ENCODE data around the gene PLA2G6. TPM values are rescaled to one million over a fixed set of nuclear protein-coding genes. Genes with fewer than 3 reads are reported as not detected.

The PLA2G6 gene
- total RNA-seq, 1 experiment from 2014 or later = 6.0 TPM

DNA sequence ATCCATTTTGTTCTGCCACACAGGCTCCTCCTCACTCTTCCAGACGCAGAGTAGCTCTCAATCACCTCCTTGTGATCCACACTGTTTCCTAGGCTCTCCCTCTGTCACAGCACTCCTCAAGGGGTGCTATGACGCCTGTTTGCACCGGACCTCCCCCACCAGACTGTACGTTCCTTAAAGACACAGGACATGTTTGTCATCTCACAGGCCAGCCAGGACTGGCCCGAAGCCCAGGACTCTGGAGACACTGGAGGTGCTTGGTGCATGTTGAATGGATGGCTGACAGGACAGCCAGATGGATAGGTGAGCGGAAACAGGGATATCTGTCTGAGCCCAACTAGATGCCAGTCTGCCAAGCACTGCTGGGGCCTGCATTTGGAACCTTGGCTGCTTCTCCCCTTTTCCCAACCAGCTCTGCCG lies 13.6 kb downstream of the PLA2G6 start:
- H3K4me2 ChIP-seq (ENCODE audit: low read length) = no peak overlapping the region
- H2AFZ ChIP-seq (ENCODE audit: low read length) = no peak overlapping the region
- H3K27me3 ChIP-seq (ENCODE audit: low read length) = no peaks in the 10 kb centered on the region
- no peak for TF ChIP-seq EZH2 (IDR thresholded peaks at IDR 0.05; ENCODE audit: low read length, unreplicated experiment)
- TF ChIP-seq EZH2phosphoT487 (IDR thresholded peaks at IDR 0.05; ENCODE audit: borderline replicate concordance, low read length) = no peak
- TF ChIP-seq, protein P1, sequence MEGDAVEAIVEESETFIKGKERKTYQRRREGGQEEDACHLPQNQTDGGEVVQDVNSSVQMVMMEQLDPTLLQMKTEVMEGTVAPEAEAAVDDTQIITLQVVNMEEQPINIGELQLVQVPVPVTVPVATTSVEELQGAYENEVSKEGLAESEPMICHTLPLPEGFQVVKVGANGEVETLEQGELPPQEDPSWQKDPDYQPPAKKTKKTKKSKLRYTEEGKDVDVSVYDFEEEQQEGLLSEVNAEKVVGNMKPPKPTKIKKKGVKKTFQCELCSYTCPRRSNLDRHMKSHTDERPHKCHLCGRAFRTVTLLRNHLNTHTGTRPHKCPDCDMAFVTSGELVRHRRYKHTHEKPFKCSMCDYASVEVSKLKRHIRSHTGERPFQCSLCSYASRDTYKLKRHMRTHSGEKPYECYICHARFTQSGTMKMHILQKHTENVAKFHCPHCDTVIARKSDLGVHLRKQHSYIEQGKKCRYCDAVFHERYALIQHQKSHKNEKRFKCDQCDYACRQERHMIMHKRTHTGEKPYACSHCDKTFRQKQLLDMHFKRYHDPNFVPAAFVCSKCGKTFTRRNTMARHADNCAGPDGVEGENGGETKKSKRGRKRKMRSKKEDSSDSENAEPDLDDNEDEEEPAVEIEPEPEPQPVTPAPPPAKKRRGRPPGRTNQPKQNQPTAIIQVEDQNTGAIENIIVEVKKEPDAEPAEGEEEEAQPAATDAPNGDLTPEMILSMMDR (conservative IDR thresholded peaks at IDR 0.05; ENCODE audit: low read depth, low read length) = no peak
- ATAC-seq (no peak), DNase-seq (no peak)
- H3K9me3 ChIP-seq (ENCODE audit: low read length) = no peaks in the 10 kb centered on the region
- no peak overlapping the region for H3K27ac ChIP-seq (ENCODE audit: low read length)
- ChIA-PET POLR2A (ENCODE audit: unreplicated experiment) (no interaction called here), CTCF (no interaction called here)
- no peaks in the 10 kb centered on the region for H4K20me1 ChIP-seq (ENCODE audit: low read length)
- H3K9ac ChIP-seq (ENCODE audit: low read length) = no peak overlapping the region
- no peaks in the 10 kb centered on the region for H3K36me3 ChIP-seq (ENCODE audit: low read depth, low read length)
- H3K4me3 ChIP-seq (ENCODE audit: low read length) = no peak overlapping the region
- H3F3A ChIP-seq (ENCODE audit: low read length, unreplicated experiment) = no peaks in the 10 kb centered on the region
- H3K9me2 ChIP-seq (replicated peaks; ENCODE audit: low read length) = no peaks in the 10 kb centered on the region
- intact Hi-C loops (cut with micrococcal nuclease) = no loop called here
- no peaks in the 10 kb centered on the region for H3K79me2 ChIP-seq (ENCODE audit: low read length)
- peaks cover 4% of the 10 kb centered on the region; the same call in 1 of the 2 replicates for H3K4me1 ChIP-seq (ENCODE audit: insufficient read depth, low read length)
- BruUV-seq (replicated peaks) = no TSS peak

DNA sequence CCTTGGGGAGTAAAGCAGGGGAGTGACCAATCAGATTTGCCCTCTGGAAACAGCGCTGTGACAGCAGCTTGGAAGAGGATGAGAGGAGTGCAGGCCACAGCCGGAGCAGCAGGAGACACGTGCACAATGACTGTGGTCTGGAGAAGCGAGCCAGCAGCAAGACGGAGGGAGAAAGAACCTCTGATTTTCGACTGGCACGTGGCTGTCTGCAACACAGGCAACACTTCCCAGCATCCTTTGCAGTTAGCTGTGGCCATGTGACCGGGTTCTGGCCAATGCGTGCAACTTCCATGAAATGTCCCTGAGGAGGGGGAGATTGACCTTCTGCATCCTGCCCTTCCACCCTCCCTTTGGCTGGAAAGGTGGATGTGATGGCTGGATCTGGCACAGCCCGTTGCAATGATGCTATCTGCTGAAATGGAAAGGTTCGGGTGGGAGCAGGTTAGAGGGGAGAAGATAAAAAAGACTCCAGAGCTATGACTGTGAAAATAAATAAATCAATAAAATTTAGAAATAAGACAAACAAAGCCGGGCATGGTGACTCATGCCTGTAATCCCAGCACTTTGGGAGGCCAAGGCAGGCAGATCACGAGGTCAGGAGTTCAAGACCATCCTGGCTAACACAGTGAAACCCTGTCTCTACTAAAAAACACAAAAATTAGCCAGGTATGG lies 15.6 kb downstream of the PLA2G6 start:
- H3K36me3 ChIP-seq (ENCODE audit: low read depth, low read length) = no peaks in the 10 kb centered on the region
- intact Hi-C loops (cut with micrococcal nuclease) = no loop called here
- no peak overlapping the region for H3K4me2 ChIP-seq (ENCODE audit: low read length)
- H3K4me1 ChIP-seq (ENCODE audit: insufficient read depth, low read length) = peaks cover 3% of the 10 kb centered on the region; the same call in 1 of the 2 replicates
- no peak overlapping the region for H3K27ac ChIP-seq (ENCODE audit: low read length)
- H4K20me1 ChIP-seq (ENCODE audit: low read length) = no peaks in the 10 kb centered on the region
- TF ChIP-seq EZH2phosphoT487 (IDR thresholded peaks at IDR 0.05; ENCODE audit: borderline replicate concordance, low read length) (no peak), EZH2 (IDR thresholded peaks at IDR 0.05; ENCODE audit: low read length, unreplicated experiment) (no peak)
- TF ChIP-seq, protein P1 (conservative IDR thresholded peaks at IDR 0.05; ENCODE audit: low read depth, low read length) = no peak
- ChIA-PET CTCF (no interaction called here), POLR2A (ENCODE audit: unreplicated experiment) (no interaction called here)
- H3K4me3 ChIP-seq (ENCODE audit: low read length) = no peak overlapping the region
- no peak; the same call in 1 of the 2 replicates for ATAC-seq
- H3K79me2 ChIP-seq (ENCODE audit: low read length) = no peaks in the 10 kb centered on the region
- DNase-seq = peak; percentile 15
- no peak overlapping the region for H2AFZ ChIP-seq (ENCODE audit: low read length)
- no peaks in the 10 kb centered on the region for H3K9me2 ChIP-seq (replicated peaks; ENCODE audit: low read length)
- no peak overlapping the region for H3K9ac ChIP-seq (ENCODE audit: low read length)
- H3F3A ChIP-seq (ENCODE audit: low read length, unreplicated experiment) = no peaks in the 10 kb centered on the region
- no TSS peak for BruUV-seq (replicated peaks)
- H3K27me3 ChIP-seq (ENCODE audit: low read length) = no peaks in the 10 kb centered on the region
- H3K9me3 ChIP-seq (ENCODE audit: low read length) = no peaks in the 10 kb centered on the region

DNA sequence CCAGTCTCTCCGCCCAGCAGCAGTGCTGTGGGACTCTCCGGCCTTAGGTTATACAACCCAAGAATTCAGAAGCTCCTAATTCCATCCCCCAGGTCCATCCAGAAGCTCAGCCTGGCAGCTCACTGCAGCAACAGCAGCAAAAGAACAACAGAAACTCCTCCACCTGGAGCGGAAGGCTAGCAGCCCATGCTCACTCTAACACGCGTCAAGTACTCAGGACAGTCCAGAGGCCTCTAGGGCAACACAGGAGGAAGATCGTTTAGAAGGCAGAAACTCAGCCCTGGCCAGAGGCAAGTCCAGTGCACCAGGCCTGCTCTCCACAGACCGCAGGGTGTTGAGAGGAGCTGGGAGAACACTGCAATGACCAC lies 17.1 kb downstream of the PLA2G6 start:
- peaks cover 3% of the 10 kb centered on the region; the same call in 1 of the 2 replicates for H3K4me1 ChIP-seq (ENCODE audit: insufficient read depth, low read length)
- intact Hi-C loops (cut with micrococcal nuclease) = no loop called here
- no peaks in the 10 kb centered on the region for H3K9me2 ChIP-seq (replicated peaks; ENCODE audit: low read length)
- TF ChIP-seq EZH2phosphoT487 (IDR thresholded peaks at IDR 0.05; ENCODE audit: borderline replicate concordance, low read length) (no peak), EZH2 (IDR thresholded peaks at IDR 0.05; ENCODE audit: low read length, unreplicated experiment) (no peak)
- TF ChIP-seq, protein P1 (conservative IDR thresholded peaks at IDR 0.05; ENCODE audit: low read depth, low read length) = no peak
- POLR2A ChIA-PET (ENCODE audit: unreplicated experiment) = no interaction called here
- no peaks in the 10 kb centered on the region for H3K36me3 ChIP-seq (ENCODE audit: low read depth, low read length)
- H3K27me3 ChIP-seq (ENCODE audit: low read length) = no peaks in the 10 kb centered on the region
- no peak overlapping the region for H2AFZ ChIP-seq (ENCODE audit: low read length)
- H3K9me3 ChIP-seq (ENCODE audit: low read length) = no peaks in the 10 kb centered on the region
- no TSS peak for BruUV-seq (replicated peaks)
- no peak overlapping the region for H3K4me2 ChIP-seq (ENCODE audit: low read length)
- no peak overlapping the region for H3K9ac ChIP-seq (ENCODE audit: low read length)
- no peak overlapping the region for H3K27ac ChIP-seq (ENCODE audit: low read length)
- no peaks in the 10 kb centered on the region for H3K79me2 ChIP-seq (ENCODE audit: low read length)
- no peak overlapping the region for H3K4me3 ChIP-seq (ENCODE audit: low read length)
- no peaks in the 10 kb centered on the region for H4K20me1 ChIP-seq (ENCODE audit: low read length)
- no peak for DNase-seq
- CTCF ChIA-PET = no interaction called here
- no peak for ATAC-seq
- H3F3A ChIP-seq (ENCODE audit: low read length, unreplicated experiment) = no peaks in the 10 kb centered on the region

Data from PC-3 (cell line).